Progenitor cell of endocrine pancreas (in vitro differentiated cells): ENCODE data around the gene RELB. TPM values are rescaled to one million over a fixed set of nuclear protein-coding genes. Genes with fewer than 3 reads are reported as not detected.
"Not testable (repeated sequence)": the region's sequence is repeated elsewhere in the genome, so short reads cannot be mapped to it uniquely, and the experiment has no call there.

Experiments
- DNase-seq: peaks from one replicate; pipeline ENCODE4 v3.0.0; 2021; ENCODE audit warnings: low spot score; ENCODE audit not compliant: unreplicated experiment
- H3K27ac Mint-ChIP-seq: 2 replicates; pipeline ENCODE4 v1.8.0; 2021; ENCODE audit warnings: mild to moderate bottlenecking, moderate library complexity, mixed read lengths
- H3K27me3 Mint-ChIP-seq: 2 replicates; pipeline ENCODE4 v1.8.0; 2021; ENCODE audit warnings: mixed read lengths
- H3K36me3 Mint-ChIP-seq: 2 replicates; pipeline ENCODE4 v1.8.0; 2022; ENCODE audit warnings: mixed read lengths; ENCODE audit not compliant: insufficient read depth
- H3K4me1 Mint-ChIP-seq: 2 replicates; pipeline ENCODE4 v1.8.0; 2021; ENCODE audit warnings: low read depth, mixed read lengths
- H3K4me3 Mint-ChIP-seq: 2 replicates; pipeline ENCODE4 v1.8.0; 2021; ENCODE audit warnings: low read depth, mild to moderate bottlenecking, moderate library complexity, mixed read lengths
- H3K9me3 Mint-ChIP-seq: 2 replicates; pipeline ENCODE4 v1.8.0; 2021; ENCODE audit warnings: low read depth, mixed read lengths
- CTCF ChIP-seq: fragments of 200-600 bp; sonication (generic); IDR thresholded peaks from one replicate; pipeline ENCODE4 v1.5.0; 2021; ENCODE audit warnings: antibody characterized with exemption, mild to moderate bottlenecking; ENCODE audit not compliant: unreplicated experiment
- total RNA-seq: library from RNA; stranded (reverse); gene quantifications from 2 replicates; pipeline ENCODE4 v1.2.1, GENCODE V29; 2021

The RELB gene
- total RNA-seq, 1 donor from 2014 or later, result 6.8 TPM

GRCh38 chr19:44968118-44968517 lies 33.1 kb upstream of the RELB start:
- Mint-ChIP-seq H3K9me3 (no peaks in the 10 kb centered on the region), H3K27me3 (no peaks in the 10 kb centered on the region), H3K36me3 (peaks cover 6% of the 10 kb centered on the region), H3K4me3 (no peak overlapping the region), H3K27ac (no peak overlapping the region), H3K4me1 (no peaks in the 10 kb centered on the region)
- DNase-seq, result no peak
- TF ChIP-seq CTCF, result no peak

- Mint-ChIP-seq H3K27ac (no peak overlapping the region), H3K9me3 (no peaks in the 10 kb centered on the region), H3K4me1 (no peaks in the 10 kb centered on the region), H3K36me3 (peaks cover 6% of the 10 kb centered on the region), H3K27me3 (no peaks in the 10 kb centered on the region), H3K4me3 (no peak overlapping the region)
- TF ChIP-seq CTCF, result no peak
- no peak for DNase-seq
Observed at GRCh38 chr19:44968670-44969069, 32.6 kb upstream of the RELB start.

- Mint-ChIP-seq H3K36me3 (peaks cover 8% of the 10 kb centered on the region), H3K27me3 (no peaks in the 10 kb centered on the region), H3K27ac (no peak overlapping the region), H3K4me1 (no peaks in the 10 kb centered on the region), H3K4me3 (no peak overlapping the region), H3K9me3 (no peaks in the 10 kb centered on the region)
- no peak for TF ChIP-seq CTCF
- DNase-seq, result no peak
Observed at GRCh38 chr19:44969437-44969836, 31.8 kb upstream of the RELB start.

GRCh38 chr19:44971451-44971850 lies 29.8 kb upstream of the RELB start:
- H3K27me3 Mint-ChIP-seq, H3K9me3 Mint-ChIP-seq, H3K27ac Mint-ChIP-seq, H3K4me3 Mint-ChIP-seq, H3K36me3 Mint-ChIP-seq, DNase-seq, H3K4me1 Mint-ChIP-seq: not testable (repeated sequence)

- no peak for TF ChIP-seq CTCF
- H3K9me3 Mint-ChIP-seq, result no peaks in the 10 kb centered on the region
- H3K36me3 Mint-ChIP-seq, result peaks cover 9% of the 10 kb centered on the region
- H3K4me1 Mint-ChIP-seq, result no peaks in the 10 kb centered on the region
- no peak for DNase-seq
- H3K4me3 Mint-ChIP-seq, result no peak overlapping the region
- no peaks in the 10 kb centered on the region for H3K27me3 Mint-ChIP-seq
- no peak overlapping the region for H3K27ac Mint-ChIP-seq
Observed at GRCh38 chr19:44972802-44973201, 28.5 kb upstream of the RELB start.

GRCh38 chr19:44973982-44974735 lies 27.1 kb upstream of the RELB start:
- no peak overlapping the region for H3K27ac Mint-ChIP-seq

More at GRCh38 chr19:44973982-44974735, 27.1 kb upstream of the RELB start:
- no peaks in the 10 kb centered on the region for H3K27me3 Mint-ChIP-seq
- no peak for TF ChIP-seq CTCF
- peaks cover 9% of the 10 kb centered on the region for H3K36me3 Mint-ChIP-seq
- no peaks in the 10 kb centered on the region for H3K9me3 Mint-ChIP-seq
- DNase-seq, result no peak
- no peaks in the 10 kb centered on the region for H3K4me1 Mint-ChIP-seq
- H3K4me3 Mint-ChIP-seq, result no peak overlapping the region
